Colonic mucosa (tissue), 4 donors: Measurements from ENCODE around the gene RALGAPA1. TPM values are rescaled to one million over a fixed set of nuclear protein-coding genes. Genes with fewer than 3 reads are reported as not detected.

Source experiments
- DNase-seq: peaks from one replicate; pipeline ENCODE4 v3.0.0-alpha.2; 2020
- H3K27ac ChIP-seq: fragments of 200-600 bp; one replicate; pipeline ENCODE4 v1.8.0; 2021
- H3K27me3 ChIP-seq: fragments of 200-600 bp; one replicate; pipeline ENCODE4 v1.8.0; 2021
- H3K36me3 ChIP-seq: fragments of 200-600 bp; one replicate; pipeline ENCODE4 v1.8.0; 2021
- H3K4me1 ChIP-seq: fragments of 200-600 bp; one replicate; pipeline ENCODE4 v1.8.0; 2021; ENCODE audit warnings: mild to moderate bottlenecking
- H3K4me3 ChIP-seq: fragments of 200-600 bp; one replicate; pipeline ENCODE4 v1.8.0; 2021
- H3K9ac ChIP-seq, 2 donors: one replicate each; pipeline ENCODE4 v1.7.0; 2013; ENCODE audit warnings: control low read depth in 2 of 2, low read depth in 2 of 2, low read length in 2 of 2
- H3K9me3 ChIP-seq: fragments of 200-600 bp; one replicate; pipeline ENCODE4 v1.8.0; 2021
- intact Hi-C: fragments of 100-400 bp; cut with DNase I; formaldehyde crosslinking; loops from one replicate; pipeline ENCODE4 v1.14.1; 2022
- total RNA-seq, 2 donors: library from RNA; stranded (reverse); fragmentation: NEBNext Ultra II Directional in 1 of 2; extraction: Animal tissue kit (Norgen Biotek cat#: 25700) in 1 of 2; gene quantifications; one replicate each; pipeline ENCODE4 v1.2.1, GENCODE V29; 2021
- TF ChIP-seq, protein P1 (sequence below): fragments of 200-600 bp; IDR thresholded peaks from one replicate; pipeline ENCODE4 v1.8.0; 2022; ENCODE audit warnings: antibody characterized with exemption, mild to moderate bottlenecking
- donor health status: healthy.
- donor health status: DM: no; HTN: no; CAD: no.
- donor health status: DM: no; HTN: no; CAD: no.

RALGAPA1 gene
- total RNA-seq, 2 donors from 2014 or later, result 68.4 to 69.8 TPM

- no peaks in the 10 kb centered on the region for H3K9me3 ChIP-seq
- DNase-seq, result no peak
- intact Hi-C loops, result no loop called here
- no peak overlapping the region for H3K4me3 ChIP-seq
- H3K27ac ChIP-seq, result no peak overlapping the region
- TF ChIP-seq, protein P1, sequence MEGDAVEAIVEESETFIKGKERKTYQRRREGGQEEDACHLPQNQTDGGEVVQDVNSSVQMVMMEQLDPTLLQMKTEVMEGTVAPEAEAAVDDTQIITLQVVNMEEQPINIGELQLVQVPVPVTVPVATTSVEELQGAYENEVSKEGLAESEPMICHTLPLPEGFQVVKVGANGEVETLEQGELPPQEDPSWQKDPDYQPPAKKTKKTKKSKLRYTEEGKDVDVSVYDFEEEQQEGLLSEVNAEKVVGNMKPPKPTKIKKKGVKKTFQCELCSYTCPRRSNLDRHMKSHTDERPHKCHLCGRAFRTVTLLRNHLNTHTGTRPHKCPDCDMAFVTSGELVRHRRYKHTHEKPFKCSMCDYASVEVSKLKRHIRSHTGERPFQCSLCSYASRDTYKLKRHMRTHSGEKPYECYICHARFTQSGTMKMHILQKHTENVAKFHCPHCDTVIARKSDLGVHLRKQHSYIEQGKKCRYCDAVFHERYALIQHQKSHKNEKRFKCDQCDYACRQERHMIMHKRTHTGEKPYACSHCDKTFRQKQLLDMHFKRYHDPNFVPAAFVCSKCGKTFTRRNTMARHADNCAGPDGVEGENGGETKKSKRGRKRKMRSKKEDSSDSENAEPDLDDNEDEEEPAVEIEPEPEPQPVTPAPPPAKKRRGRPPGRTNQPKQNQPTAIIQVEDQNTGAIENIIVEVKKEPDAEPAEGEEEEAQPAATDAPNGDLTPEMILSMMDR, result no peak
- H3K36me3 ChIP-seq, result no peaks in the 10 kb centered on the region
- no peaks in the 10 kb centered on the region for H3K4me1 ChIP-seq
- no peaks in the 10 kb centered on the region for H3K27me3 ChIP-seq
- H3K9ac ChIP-seq, result no peak overlapping the region
Observed at GRCh38 chr14:35725930-35726329, 83.2 kb downstream of the RALGAPA1 start.

- Histone ChIP-seq H3K36me3 (no peaks in the 10 kb centered on the region), H3K9me3 (no peaks in the 10 kb centered on the region), H3K27me3 (no peaks in the 10 kb centered on the region), H3K27ac (no peak overlapping the region), H3K4me1 (no peaks in the 10 kb centered on the region), H3K9ac (no peak overlapping the region), H3K4me3 (no peak overlapping the region)
- TF ChIP-seq, protein P1, result no peak
- intact Hi-C loops, result no loop called here
- DNase-seq, result no peak
Observed at GRCh38 chr14:35715079-35715478, 94.0 kb downstream of the RALGAPA1 start.

- no peak for DNase-seq
- TF ChIP-seq, protein P1, result no peak
- Histone ChIP-seq H3K27me3 (no peaks in the 10 kb centered on the region), H3K4me3 (no peak overlapping the region), H3K9me3 (no peaks in the 10 kb centered on the region), H3K27ac (no peak overlapping the region), H3K9ac (no peak overlapping the region), H3K4me1 (no peaks in the 10 kb centered on the region), H3K36me3 (no peaks in the 10 kb centered on the region)
- intact Hi-C loops, result no loop called here
Observed at GRCh38 chr14:35712466-35712865, 96.6 kb downstream of the RALGAPA1 start.

DNA sequence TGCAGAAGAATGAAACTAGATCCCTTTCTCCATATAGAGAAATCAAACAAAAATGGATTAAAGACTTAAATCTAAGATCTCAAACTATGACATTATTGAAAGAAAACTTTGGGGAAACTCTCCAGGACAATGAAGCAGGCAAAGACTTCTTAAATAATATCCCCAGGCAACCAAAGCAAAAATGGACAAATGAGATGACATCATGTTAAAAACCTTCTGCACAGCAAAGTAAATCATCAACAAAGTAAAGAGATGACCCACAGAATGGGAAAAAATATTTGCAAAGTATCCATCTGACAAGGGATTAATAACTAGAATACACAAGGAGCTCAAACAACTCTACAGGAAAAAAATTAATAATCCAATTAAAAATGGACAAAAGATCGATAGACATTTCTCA, 101.0 kb downstream of the RALGAPA1 start:
- Histone ChIP-seq H3K4me1 (no peaks in the 10 kb centered on the region), H3K9me3 (no peaks in the 10 kb centered on the region), H3K27ac (no peak overlapping the region), H3K4me3 (no peak overlapping the region), H3K27me3 (no peaks in the 10 kb centered on the region), H3K9ac (no peak overlapping the region), H3K36me3 (no peaks in the 10 kb centered on the region)
- TF ChIP-seq, protein P1, result no peak
- no peak for DNase-seq
- intact Hi-C loops, result no loop called here

DNA sequence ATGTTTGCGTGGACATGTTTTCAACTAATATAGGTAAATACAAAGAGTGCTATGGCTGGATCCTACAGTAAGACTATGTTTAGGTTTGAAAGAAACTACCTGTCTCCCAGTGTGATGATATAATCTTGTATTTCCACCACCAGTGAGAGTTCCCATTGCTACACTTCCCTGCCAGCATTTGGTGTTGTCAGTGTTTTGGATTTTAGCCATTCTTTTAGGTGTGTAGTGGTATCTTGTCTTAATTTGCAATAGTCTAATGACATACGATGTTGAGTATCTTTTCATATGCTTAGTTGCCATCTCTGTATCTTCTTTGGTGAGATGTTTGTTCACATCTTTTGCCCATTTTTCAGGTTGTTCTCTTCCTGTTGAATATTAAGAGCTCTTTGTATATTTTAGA, 103.5 kb downstream of the RALGAPA1 start:
- no peaks in the 10 kb centered on the region for H3K9me3 ChIP-seq
- no peak for DNase-seq
- TF ChIP-seq, protein P1, result no peak
- no peaks in the 10 kb centered on the region for H3K27me3 ChIP-seq
- no peak overlapping the region for H3K27ac ChIP-seq
- no peak overlapping the region for H3K9ac ChIP-seq
- no peaks in the 10 kb centered on the region for H3K4me1 ChIP-seq
- no peak overlapping the region for H3K4me3 ChIP-seq
- intact Hi-C loops, result no loop called here
- H3K36me3 ChIP-seq, result no peaks in the 10 kb centered on the region
